ENCODE results near the gene TCAP.

DNA sequence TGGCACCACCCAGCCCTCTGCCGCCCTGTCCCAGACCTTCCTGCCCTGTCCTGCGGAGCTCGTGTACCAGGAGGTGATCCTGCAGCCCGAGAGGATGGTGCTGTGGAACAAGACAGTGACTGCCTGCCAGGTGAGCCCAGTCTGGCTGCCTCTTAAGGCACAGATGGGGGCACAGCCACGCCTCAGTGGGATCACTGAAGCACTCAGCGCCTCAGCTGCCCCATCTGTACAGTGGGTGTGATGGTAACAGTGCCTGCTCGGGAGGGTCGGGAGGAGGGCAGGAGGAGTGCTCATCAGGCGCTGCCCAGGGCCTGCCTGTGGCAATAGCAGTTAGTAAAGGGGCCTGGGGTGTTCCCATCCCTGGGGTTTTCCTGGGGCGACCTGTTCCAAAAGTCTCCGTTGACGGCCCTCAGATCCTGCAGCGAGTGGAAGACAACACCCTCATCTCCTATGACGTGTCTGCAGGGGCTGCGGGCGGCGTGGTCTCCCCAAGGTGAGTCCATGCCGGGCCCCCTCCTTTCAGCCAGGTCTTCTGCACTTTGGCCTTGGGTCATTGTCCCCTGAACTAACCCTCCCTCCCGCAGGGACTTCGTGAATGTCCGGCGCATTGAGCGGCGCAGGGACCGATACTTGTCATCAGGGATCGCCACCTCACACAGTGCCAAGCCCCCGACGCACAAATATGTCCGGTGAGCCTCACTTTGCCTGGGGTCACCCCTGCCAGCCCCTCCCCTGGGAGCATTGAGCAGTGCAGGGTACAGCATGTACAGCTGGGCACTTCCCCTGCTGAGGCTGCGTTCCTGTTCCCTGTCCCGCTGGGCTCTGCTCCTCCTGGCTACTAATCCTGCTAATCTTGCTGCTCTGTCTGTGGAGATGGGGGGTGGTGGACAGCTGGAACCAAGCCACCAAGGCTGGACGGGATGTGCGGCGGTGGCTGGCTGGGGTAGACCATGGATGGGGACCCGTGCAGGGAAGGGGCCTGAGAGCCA is 4.5 kb upstream of the TCAP start:
- TF ChIP-seq, protein P1, sequence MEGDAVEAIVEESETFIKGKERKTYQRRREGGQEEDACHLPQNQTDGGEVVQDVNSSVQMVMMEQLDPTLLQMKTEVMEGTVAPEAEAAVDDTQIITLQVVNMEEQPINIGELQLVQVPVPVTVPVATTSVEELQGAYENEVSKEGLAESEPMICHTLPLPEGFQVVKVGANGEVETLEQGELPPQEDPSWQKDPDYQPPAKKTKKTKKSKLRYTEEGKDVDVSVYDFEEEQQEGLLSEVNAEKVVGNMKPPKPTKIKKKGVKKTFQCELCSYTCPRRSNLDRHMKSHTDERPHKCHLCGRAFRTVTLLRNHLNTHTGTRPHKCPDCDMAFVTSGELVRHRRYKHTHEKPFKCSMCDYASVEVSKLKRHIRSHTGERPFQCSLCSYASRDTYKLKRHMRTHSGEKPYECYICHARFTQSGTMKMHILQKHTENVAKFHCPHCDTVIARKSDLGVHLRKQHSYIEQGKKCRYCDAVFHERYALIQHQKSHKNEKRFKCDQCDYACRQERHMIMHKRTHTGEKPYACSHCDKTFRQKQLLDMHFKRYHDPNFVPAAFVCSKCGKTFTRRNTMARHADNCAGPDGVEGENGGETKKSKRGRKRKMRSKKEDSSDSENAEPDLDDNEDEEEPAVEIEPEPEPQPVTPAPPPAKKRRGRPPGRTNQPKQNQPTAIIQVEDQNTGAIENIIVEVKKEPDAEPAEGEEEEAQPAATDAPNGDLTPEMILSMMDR (IDR thresholded peaks at IDR 0.05; ENCODE audit: low read depth, low read length), result no peak
- TF ChIP-seq MYC (IDR thresholded peaks at IDR 0.05; ENCODE audit: low read depth, low read length) (no peak), POLR2A (IDR thresholded peaks at IDR 0.05; ENCODE audit: extremely low read depth, insufficient read length) (no peak)
- TF ChIP-seq, protein P2, sequence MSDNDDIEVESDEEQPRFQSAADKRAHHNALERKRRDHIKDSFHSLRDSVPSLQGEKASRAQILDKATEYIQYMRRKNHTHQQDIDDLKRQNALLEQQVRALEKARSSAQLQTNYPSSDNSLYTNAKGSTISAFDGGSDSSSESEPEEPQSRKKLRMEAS (IDR thresholded peaks at IDR 0.05; ENCODE audit: low read depth, low read length), result no peak

Data from NB4 (cell line).